Colonic mucosa (tissue), 4 donors: Measurements from ENCODE around the gene PTX4. TPM values are rescaled to one million over a fixed set of nuclear protein-coding genes. Genes with fewer than 3 reads are reported as not detected.

Source experiments
- DNase-seq: peaks from one replicate; pipeline ENCODE4 v3.0.0-alpha.2; 2020
- H3K27ac ChIP-seq: fragments of 200-600 bp; one replicate; pipeline ENCODE4 v1.8.0; 2021
- H3K27me3 ChIP-seq: fragments of 200-600 bp; one replicate; pipeline ENCODE4 v1.8.0; 2021
- H3K36me3 ChIP-seq: fragments of 200-600 bp; one replicate; pipeline ENCODE4 v1.8.0; 2021
- H3K4me1 ChIP-seq: fragments of 200-600 bp; one replicate; pipeline ENCODE4 v1.8.0; 2021; ENCODE audit warnings: mild to moderate bottlenecking
- H3K4me3 ChIP-seq: fragments of 200-600 bp; one replicate; pipeline ENCODE4 v1.8.0; 2021
- H3K9ac ChIP-seq, 2 donors: one replicate each; pipeline ENCODE4 v1.7.0; 2013; ENCODE audit warnings: control low read depth in 2 of 2, low read depth in 2 of 2, low read length in 2 of 2
- H3K9me3 ChIP-seq: fragments of 200-600 bp; one replicate; pipeline ENCODE4 v1.8.0; 2021
- CTCF ChIP-seq: fragments of 200-600 bp; IDR thresholded peaks from one replicate; pipeline ENCODE4 v1.8.0; 2022; ENCODE audit warnings: antibody characterized with exemption, mild to moderate bottlenecking
- intact Hi-C: fragments of 100-400 bp; cut with DNase I; formaldehyde crosslinking; loops from one replicate; pipeline ENCODE4 v1.14.1; 2022
- total RNA-seq, 2 donors: library from RNA; stranded (reverse); fragmentation: NEBNext Ultra II Directional in 1 of 2; extraction: Animal tissue kit (Norgen Biotek cat#: 25700) in 1 of 2; gene quantifications; one replicate each; pipeline ENCODE4 v1.2.1, GENCODE V29; 2021
- donor health status: healthy.
- donor health status: DM: no; HTN: no; CAD: no.
- donor health status: DM: no; HTN: no; CAD: no.

PTX4 gene
- total RNA-seq, 2 donors from 2014 or later = not detected

- peak; percentile 86 for DNase-seq
- peaks cover 8% of the 10 kb centered on the region for H3K4me1 ChIP-seq
- no peaks in the 10 kb centered on the region for H3K36me3 ChIP-seq
- peak within 1 kb of the TSS; percentile 73 for H3K27ac ChIP-seq
- no peaks in the 10 kb centered on the region for H3K27me3 ChIP-seq
- no peak for TF ChIP-seq CTCF
- no peaks in the 10 kb centered on the region for H3K9me3 ChIP-seq
- H3K4me3 ChIP-seq = peak within 1 kb of the TSS; percentile 91
- peak within 1 kb of the TSS; percentile 73 to 91 for H3K9ac ChIP-seq
- intact Hi-C loops = loop anchor here (10.0 kb wide), 1 partner anchor 122 kb away; the partner anchor contains the start of genes CRAMP1 and IFT140
Observed at GRCh38 chr16:1492923-1493745, 4.4 kb upstream of the PTX4 start, which contains the start of gene TELO2. TSS of gene TELO2 (plus strand) at chr16:1493360. CDS start at chr16:1494282, 922 bp downstream.

DNA sequence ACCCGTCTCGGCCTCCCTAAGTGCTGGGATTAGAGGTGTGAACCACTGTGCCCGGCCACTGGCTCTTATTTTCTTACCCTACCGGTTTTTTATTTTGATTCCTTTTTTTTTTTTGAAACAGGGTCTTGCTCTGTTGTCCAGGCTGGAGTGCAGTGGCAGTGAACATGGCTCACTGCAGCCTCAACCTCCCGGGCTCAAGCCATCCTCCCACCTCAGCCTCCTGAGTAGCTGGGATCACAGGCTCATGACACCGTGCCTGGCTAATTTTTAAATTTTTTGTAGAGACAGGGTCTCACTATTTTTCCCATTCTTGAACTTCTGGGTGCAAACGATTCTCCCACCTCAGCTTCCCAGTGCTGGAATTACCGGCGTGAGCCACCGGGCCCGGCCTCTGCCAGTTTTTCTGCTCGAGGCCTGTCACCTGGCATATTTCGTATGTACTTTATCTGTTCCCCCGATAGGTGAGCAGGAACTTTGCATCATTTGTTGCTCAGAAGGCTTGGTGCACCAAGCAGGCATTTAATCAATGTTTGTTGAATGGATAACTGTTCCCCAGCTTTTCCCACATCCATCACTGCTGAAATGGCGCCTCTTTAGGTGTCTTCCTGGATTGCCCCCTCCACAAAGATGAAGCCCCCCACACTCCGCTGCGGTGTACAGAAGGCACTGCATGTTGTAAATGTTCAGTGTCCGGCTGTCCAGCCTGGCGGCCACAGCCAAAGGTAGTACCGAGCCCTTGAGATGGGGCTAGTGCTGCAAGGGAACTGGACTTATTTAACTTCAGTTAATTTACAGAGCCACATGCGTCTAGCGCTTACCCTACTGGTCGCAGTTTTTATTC, 3.6 kb upstream of the PTX4 start:
- peak overlapping the region; percentile 73 for H3K27ac ChIP-seq
- TF ChIP-seq CTCF = no peak
- H3K27me3 ChIP-seq = no peaks in the 10 kb centered on the region
- intact Hi-C loops = loop anchor here (10.0 kb wide), 1 partner anchor 122 kb away; the partner anchor contains the start of genes CRAMP1 and IFT140
- H3K4me3 ChIP-seq = peak overlapping the region; percentile 91
- peaks cover 8% of the 10 kb centered on the region for H3K4me1 ChIP-seq
- no peaks in the 10 kb centered on the region for H3K9me3 ChIP-seq
- no peak for DNase-seq
- no peaks in the 10 kb centered on the region for H3K36me3 ChIP-seq
- H3K9ac ChIP-seq = peak overlapping the region; percentile 24 to 64

DNA sequence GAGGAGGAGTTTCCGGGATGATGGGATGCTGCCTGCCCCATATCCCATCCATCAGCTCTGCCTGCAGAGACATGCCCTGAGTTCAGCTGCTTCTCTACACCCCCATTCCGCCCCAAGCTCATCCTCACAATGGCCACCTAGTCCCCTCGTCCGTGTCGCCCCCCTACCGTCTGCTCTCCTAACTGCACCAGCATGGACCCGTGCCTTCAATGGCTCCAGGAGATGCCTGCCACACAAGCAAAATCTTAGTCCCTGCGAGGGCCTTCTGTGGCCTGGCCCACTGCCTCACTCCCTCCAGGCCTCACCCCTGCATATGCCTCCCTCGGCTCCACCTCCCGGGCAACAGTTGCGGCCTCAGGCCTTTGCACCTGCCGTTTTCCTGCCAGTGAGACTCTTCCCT, 2.6 kb upstream of the PTX4 start:
- intact Hi-C loops = loop anchor here (10.0 kb wide), 1 partner anchor 123 kb away; the partner anchor contains the start of genes CRAMP1 and IFT140
- Histone ChIP-seq H3K36me3 (no peaks in the 10 kb centered on the region), H3K27me3 (no peaks in the 10 kb centered on the region), H3K9ac (no peak overlapping the region), H3K27ac (no peak overlapping the region), H3K4me1 (peaks cover 8% of the 10 kb centered on the region), H3K4me3 (no peak overlapping the region), H3K9me3 (no peaks in the 10 kb centered on the region)
- no peak for TF ChIP-seq CTCF
- no peak for DNase-seq

DNA sequence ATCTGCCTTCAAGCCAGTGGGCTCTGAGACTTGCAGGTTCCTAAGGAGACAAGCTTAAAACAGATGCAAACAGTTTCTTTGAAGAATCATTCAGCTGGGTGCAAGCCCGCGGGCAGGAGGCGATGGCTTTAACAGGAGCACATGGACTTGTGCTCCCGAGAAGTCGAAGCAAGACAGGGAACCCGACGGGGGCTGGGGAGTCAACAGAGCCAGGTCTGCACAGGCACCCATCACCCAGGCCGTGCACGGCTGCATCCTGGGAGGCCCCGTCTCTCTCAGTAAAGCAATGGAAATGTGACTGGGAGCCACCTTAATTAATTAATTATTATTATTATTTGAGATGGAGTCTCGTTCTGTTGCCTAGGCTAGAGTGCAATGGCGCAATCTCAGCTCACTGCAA, 333 bp upstream of the PTX4 start:
- intact Hi-C loops = no loop called here
- Histone ChIP-seq H3K9ac (no peak overlapping the region), H3K4me3 (no peak overlapping the region), H3K27me3 (no peaks in the 10 kb centered on the region), H3K9me3 (no peaks in the 10 kb centered on the region), H3K27ac (no peak overlapping the region), H3K4me1 (peaks cover under 1% of the 10 kb centered on the region), H3K36me3 (no peaks in the 10 kb centered on the region)
- TF ChIP-seq CTCF = no peak
- DNase-seq = no peak

GRCh38 chr16:1488054-1488601, 616 bp downstream of the PTX4 start:
- intact Hi-C loops = no loop called here
- no peaks in the 10 kb centered on the region for H3K27me3 ChIP-seq
- no peaks in the 10 kb centered on the region for H3K4me1 ChIP-seq
- no peak for TF ChIP-seq CTCF
- no peak overlapping the region for H3K27ac ChIP-seq
- no peak overlapping the region for H3K4me3 ChIP-seq
- no peak for DNase-seq
- no peak overlapping the region for H3K9ac ChIP-seq
- no peaks in the 10 kb centered on the region for H3K9me3 ChIP-seq
- no peaks in the 10 kb centered on the region for H3K36me3 ChIP-seq
